ENCODE measurements around the gene FGF16. TPM values are rescaled to one million over a fixed set of nuclear protein-coding genes. Genes with fewer than 3 reads are reported as not detected.

The FGF16 gene
- total RNA-seq, 1 donor from 2014 or later, result not detected

DNA sequence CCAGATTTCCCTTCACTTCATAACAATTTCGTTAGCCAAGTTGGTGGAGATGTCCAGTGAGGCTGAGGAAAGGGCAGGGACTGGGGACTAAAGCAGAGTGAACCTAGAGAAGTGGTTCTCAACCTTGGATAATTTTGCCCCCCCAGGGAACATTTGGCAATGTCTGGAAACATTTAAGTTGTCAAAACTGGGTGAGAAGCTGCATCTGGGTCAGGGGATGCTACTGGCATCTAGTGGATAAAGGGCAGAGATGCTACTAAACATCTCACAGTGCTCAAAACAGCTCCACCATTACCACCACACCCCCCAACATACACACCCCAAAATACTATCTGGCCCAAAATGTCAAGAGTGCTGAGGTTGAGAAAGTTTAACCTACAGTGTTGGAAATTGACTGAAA lies 32.0 kb upstream of the FGF16 start:
- no peak for TF ChIP-seq EZH2 (IDR thresholded peaks at IDR 0.05; ENCODE audit: insufficient read depth, low read length)
- TF ChIP-seq, protein P1, sequence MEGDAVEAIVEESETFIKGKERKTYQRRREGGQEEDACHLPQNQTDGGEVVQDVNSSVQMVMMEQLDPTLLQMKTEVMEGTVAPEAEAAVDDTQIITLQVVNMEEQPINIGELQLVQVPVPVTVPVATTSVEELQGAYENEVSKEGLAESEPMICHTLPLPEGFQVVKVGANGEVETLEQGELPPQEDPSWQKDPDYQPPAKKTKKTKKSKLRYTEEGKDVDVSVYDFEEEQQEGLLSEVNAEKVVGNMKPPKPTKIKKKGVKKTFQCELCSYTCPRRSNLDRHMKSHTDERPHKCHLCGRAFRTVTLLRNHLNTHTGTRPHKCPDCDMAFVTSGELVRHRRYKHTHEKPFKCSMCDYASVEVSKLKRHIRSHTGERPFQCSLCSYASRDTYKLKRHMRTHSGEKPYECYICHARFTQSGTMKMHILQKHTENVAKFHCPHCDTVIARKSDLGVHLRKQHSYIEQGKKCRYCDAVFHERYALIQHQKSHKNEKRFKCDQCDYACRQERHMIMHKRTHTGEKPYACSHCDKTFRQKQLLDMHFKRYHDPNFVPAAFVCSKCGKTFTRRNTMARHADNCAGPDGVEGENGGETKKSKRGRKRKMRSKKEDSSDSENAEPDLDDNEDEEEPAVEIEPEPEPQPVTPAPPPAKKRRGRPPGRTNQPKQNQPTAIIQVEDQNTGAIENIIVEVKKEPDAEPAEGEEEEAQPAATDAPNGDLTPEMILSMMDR (IDR thresholded peaks at IDR 0.05; ENCODE audit: insufficient read depth, low read depth, low read length), result no peak
- H3K4me3 ChIP-seq (ENCODE audit: insufficient read depth, low read depth, low read length), result no peak overlapping the region
- Mint-ChIP-seq H3K27ac (ENCODE audit: unreplicated experiment) (no peak overlapping the region), H3K36me3 (ENCODE audit: low read depth, unreplicated experiment) (no peaks in the 10 kb centered on the region), H3K27me3 (ENCODE audit: low read depth, unreplicated experiment) (no peaks in the 10 kb centered on the region), H3K4me1 (ENCODE audit: low read depth, unreplicated experiment) (no peaks in the 10 kb centered on the region), H3K4me3 (ENCODE audit: unreplicated experiment) (no peak overlapping the region), H3K9me3 (ENCODE audit: unreplicated experiment) (no peaks in the 10 kb centered on the region)
- no peaks in the 10 kb centered on the region for H3K9me3 ChIP-seq (ENCODE audit: insufficient read depth, low read depth, low read length)
- no peak overlapping the region for H3K27ac ChIP-seq (ENCODE audit: low read depth, low read length)
- no peaks in the 10 kb centered on the region for H4K20me1 ChIP-seq (ENCODE audit: insufficient read depth, low read length)
- no peak overlapping the region for H3K9ac ChIP-seq (ENCODE audit: low read length)
- H3K79me2 ChIP-seq (ENCODE audit: insufficient read depth, low read length), result no peaks in the 10 kb centered on the region
- H3K4me1 ChIP-seq (ENCODE audit: insufficient read depth, low read length), result no peaks in the 10 kb centered on the region
- no peak for FAIRE-seq
- H3K36me3 ChIP-seq (ENCODE audit: insufficient read depth, low read length), result no peaks in the 10 kb centered on the region
- H3K4me2 ChIP-seq (ENCODE audit: low read length), result no peak overlapping the region
- H2AFZ ChIP-seq (ENCODE audit: low read depth, low read length), result no peak overlapping the region
- no peaks in the 10 kb centered on the region for H3K27me3 ChIP-seq (ENCODE audit: insufficient read depth, low read length)
- no peak for DNase-seq (ENCODE audit: low read depth)

DNA sequence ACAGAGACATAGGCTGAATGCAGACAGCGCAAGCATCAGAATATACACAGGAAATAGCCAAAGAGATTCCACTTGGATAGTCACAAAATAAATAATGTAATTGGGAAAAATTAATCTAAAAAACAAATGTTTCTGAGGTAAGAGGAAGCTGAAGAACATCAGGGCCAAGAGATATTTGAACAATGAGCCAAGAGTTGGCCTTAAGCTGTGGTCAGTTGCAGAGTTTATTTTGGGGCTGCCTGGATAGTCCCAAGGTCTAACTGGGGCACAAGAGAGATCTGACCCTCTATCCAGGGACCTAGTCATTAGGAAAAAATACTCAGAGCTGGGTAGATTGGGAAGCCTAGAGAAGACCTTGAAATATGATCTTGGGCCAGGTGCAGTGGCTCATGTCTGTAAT lies 31.3 kb upstream of the FGF16 start:
- FAIRE-seq, result no peak
- H3K9me3 ChIP-seq (ENCODE audit: insufficient read depth, low read depth, low read length), result no peaks in the 10 kb centered on the region
- no peaks in the 10 kb centered on the region for H3K27me3 ChIP-seq (ENCODE audit: insufficient read depth, low read length)
- DNase-seq (ENCODE audit: low read depth), result no peak
- H3K4me3 Mint-ChIP-seq (ENCODE audit: unreplicated experiment), result no peak overlapping the region
- H3K27ac ChIP-seq (ENCODE audit: low read depth, low read length), result no peak overlapping the region
- no peaks in the 10 kb centered on the region for H3K27me3 Mint-ChIP-seq (ENCODE audit: low read depth, unreplicated experiment)
- no peak overlapping the region for H3K27ac Mint-ChIP-seq (ENCODE audit: unreplicated experiment)
- H3K9ac ChIP-seq (ENCODE audit: low read length), result no peak overlapping the region
- H2AFZ ChIP-seq (ENCODE audit: low read depth, low read length), result no peak overlapping the region
- TF ChIP-seq EZH2 (IDR thresholded peaks at IDR 0.05; ENCODE audit: insufficient read depth, low read length), result no peak
- TF ChIP-seq, protein P1 (IDR thresholded peaks at IDR 0.05; ENCODE audit: insufficient read depth, low read depth, low read length), result no peak
- H3K9me3 Mint-ChIP-seq (ENCODE audit: unreplicated experiment), result peaks cover 4% of the 10 kb centered on the region
- H3K36me3 Mint-ChIP-seq (ENCODE audit: low read depth, unreplicated experiment), result no peaks in the 10 kb centered on the region
- no peaks in the 10 kb centered on the region for H3K36me3 ChIP-seq (ENCODE audit: insufficient read depth, low read length)
- H3K4me2 ChIP-seq (ENCODE audit: low read length), result no peak overlapping the region
- no peaks in the 10 kb centered on the region for H3K79me2 ChIP-seq (ENCODE audit: insufficient read depth, low read length)
- no peak overlapping the region for H3K4me3 ChIP-seq (ENCODE audit: insufficient read depth, low read depth, low read length)
- H3K4me1 Mint-ChIP-seq (ENCODE audit: low read depth, unreplicated experiment), result no peaks in the 10 kb centered on the region
- no peaks in the 10 kb centered on the region for H3K4me1 ChIP-seq (ENCODE audit: insufficient read depth, low read length)
- no peaks in the 10 kb centered on the region for H4K20me1 ChIP-seq (ENCODE audit: insufficient read depth, low read length)

DNA sequence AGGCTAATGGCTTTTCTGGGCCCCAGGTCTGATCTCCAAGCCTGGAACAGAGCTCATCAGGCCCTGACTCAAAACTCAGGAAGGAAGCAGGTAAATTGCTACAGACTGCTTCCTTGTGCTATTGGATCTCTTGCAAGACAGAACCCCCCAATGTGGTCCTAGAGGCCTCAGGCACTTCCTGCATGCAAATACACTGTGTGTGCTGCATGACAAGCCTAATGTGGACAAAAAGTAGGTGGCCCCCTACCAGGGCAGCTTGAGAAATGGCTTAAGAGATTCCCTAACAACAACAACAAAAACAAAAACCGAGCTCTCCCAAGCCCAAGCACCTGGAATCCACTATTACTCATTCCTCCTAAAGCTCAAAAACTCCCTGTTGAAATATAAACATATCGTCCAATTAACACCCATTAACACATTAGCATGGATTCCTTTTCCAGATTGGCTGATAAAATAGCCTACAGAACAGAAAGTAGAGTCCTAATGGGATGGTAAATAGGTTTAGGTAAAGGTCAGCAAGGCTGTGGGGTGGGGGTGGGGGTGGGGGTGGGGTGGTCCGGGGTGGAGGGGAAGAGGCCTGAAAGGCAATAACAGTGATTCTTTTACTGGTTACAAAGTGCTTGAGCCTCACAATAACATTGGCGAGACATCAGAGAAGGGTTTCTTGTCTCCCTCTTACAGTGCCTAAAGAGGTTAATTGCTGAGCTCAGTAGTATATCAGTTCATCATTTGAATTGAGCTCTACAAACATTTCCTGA lies 24.1 kb upstream of the FGF16 start:
- no peak overlapping the region for H3K4me3 Mint-ChIP-seq (ENCODE audit: unreplicated experiment)
- Histone ChIP-seq H3K9me3 (ENCODE audit: insufficient read depth, low read depth, low read length) (no peaks in the 10 kb centered on the region), H4K20me1 (ENCODE audit: insufficient read depth, low read length) (no peaks in the 10 kb centered on the region), H3K4me3 (ENCODE audit: insufficient read depth, low read depth, low read length) (no peak overlapping the region), H3K27me3 (ENCODE audit: insufficient read depth, low read length) (no peaks in the 10 kb centered on the region), H2AFZ (ENCODE audit: low read depth, low read length) (no peak overlapping the region), H3K4me1 (ENCODE audit: insufficient read depth, low read length) (peaks cover 16% of the 10 kb centered on the region), H3K9ac (ENCODE audit: low read length) (no peak overlapping the region), H3K36me3 (ENCODE audit: insufficient read depth, low read length) (no peaks in the 10 kb centered on the region), H3K27ac (ENCODE audit: low read depth, low read length) (no peak overlapping the region), H3K4me2 (ENCODE audit: low read length) (no peak overlapping the region), H3K79me2 (ENCODE audit: insufficient read depth, low read length) (no peaks in the 10 kb centered on the region)
- H3K27ac Mint-ChIP-seq (ENCODE audit: unreplicated experiment), result no peak overlapping the region
- peaks cover 4% of the 10 kb centered on the region for H3K4me1 Mint-ChIP-seq (ENCODE audit: low read depth, unreplicated experiment)
- peaks cover 7% of the 10 kb centered on the region for H3K9me3 Mint-ChIP-seq (ENCODE audit: unreplicated experiment)
- DNase-seq (ENCODE audit: low read depth), result no peak
- no peaks in the 10 kb centered on the region for H3K27me3 Mint-ChIP-seq (ENCODE audit: low read depth, unreplicated experiment)
- H3K36me3 Mint-ChIP-seq (ENCODE audit: low read depth, unreplicated experiment), result no peaks in the 10 kb centered on the region
- no peak for FAIRE-seq
- TF ChIP-seq EZH2 (IDR thresholded peaks at IDR 0.05; ENCODE audit: insufficient read depth, low read length), result no peak
- TF ChIP-seq, protein P1 (IDR thresholded peaks at IDR 0.05; ENCODE audit: insufficient read depth, low read depth, low read length), result no peak

All from astrocyte (in vitro differentiated cells and primary cell).